SK-N-MC (cell line): ENCODE measurements around the gene C1QTNF5.

Experiments used
- EZH2 ChIP-seq: fragments of 200-600 bp; sonication (generic); IDR thresholded peaks from one replicate; pipeline ENCODE4 v1.6.1; 2017; ENCODE audit warnings: antibody characterized with exemption
- FOXP2 ChIP-seq: optimal IDR thresholded peaks from 2 replicates; pipeline ENCODE3; 2011; ENCODE audit warnings: mild to moderate bottlenecking, moderate library complexity; ENCODE audit not compliant: insufficient read depth; ENCODE audit errors: extremely low read length, control extremely low read depth
- POLR2AphosphoS5 ChIP-seq: IDR thresholded peaks from 2 replicates; pipeline ENCODE4 v1.6.1; 2012; ENCODE audit warnings: mild to moderate bottlenecking, low read depth, low read length, borderline replicate concordance

DNA sequence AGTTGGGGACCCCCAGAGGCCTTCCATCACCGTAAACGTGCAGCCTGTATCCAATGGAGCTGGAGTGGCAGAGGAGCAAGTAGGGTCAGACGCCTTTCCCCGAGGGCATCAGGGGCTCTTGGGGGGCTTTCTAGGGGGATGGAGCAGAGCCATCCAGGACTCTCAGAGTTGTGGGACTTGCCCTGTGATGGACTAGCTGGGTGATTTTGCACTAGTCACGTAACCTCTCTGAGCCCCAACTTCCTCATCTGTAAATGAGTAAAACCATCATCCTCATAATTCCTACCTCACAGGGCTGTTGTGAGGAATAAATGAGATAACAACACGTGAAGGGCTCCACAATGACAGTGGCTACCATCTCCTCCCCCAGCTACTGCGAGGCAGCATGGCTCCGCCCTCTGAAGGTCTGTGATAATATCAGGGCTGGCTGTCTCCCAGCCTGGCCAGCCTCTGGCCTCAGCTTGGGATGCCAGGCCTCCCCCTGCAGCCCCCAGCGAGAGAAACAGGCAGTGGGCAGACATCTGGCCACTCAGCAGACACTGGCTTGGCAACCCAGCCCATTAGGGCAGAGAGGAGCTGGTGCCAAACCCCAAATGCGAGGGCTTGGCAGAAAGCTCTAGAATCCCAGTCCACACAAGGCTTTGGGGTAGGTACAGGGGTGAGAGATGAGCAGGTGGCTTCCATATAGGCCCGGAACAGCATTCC, 34.1 kb upstream of the C1QTNF5 start:
- TF ChIP-seq EZH2 (no peak), POLR2AphosphoS5 (no peak), FOXP2 (no peak)
